ENCODE results near the gene GFAP.

- no peak for TF ChIP-seq ZBTB43 (CRISPR knock-in tag; IDR thresholded peaks at IDR 0.05)
- no peak for TF ChIP-seq CTCF (IDR thresholded peaks at IDR 0.05)
- no peak for TF ChIP-seq NR3C1 (CRISPR knock-in tag; conservative IDR thresholded peaks at IDR 0.05; ENCODE audit: low read depth)
- no peak for TF ChIP-seq ATF2 (CRISPR knock-in tag; IDR thresholded peaks at IDR 0.05; ENCODE audit: borderline replicate concordance, low read depth)
- no peak for TF ChIP-seq MAX (CRISPR knock-in tag; IDR thresholded peaks at IDR 0.05)
- no peak for TF ChIP-seq CREM (CRISPR knock-in tag; IDR thresholded peaks at IDR 0.05)
- TF ChIP-seq NFYB (CRISPR knock-in tag; conservative IDR thresholded peaks at IDR 0.05; ENCODE audit: low read depth): no peak
- TF ChIP-seq CREB1 (CRISPR knock-in tag; IDR thresholded peaks at IDR 0.05): no peak
- TF ChIP-seq MXD4 (CRISPR knock-in tag; IDR thresholded peaks at IDR 0.05; ENCODE audit: borderline replicate concordance): no peak
- no peak for TF ChIP-seq FOXK1 (CRISPR knock-in tag; IDR thresholded peaks at IDR 0.05)
Observed at GRCh38 chr17:44879376-44879775, 35.9 kb downstream of the GFAP start.
